Measurements from ENCODE around the gene HRC. TPM values are rescaled to one million over a fixed set of nuclear protein-coding genes. Genes with fewer than 3 reads are reported as not detected.
"Not testable (repeated sequence)": the region's sequence is repeated elsewhere in the genome, so short reads cannot be mapped to it uniquely, and the experiment has no call there.

Gene HRC
- total RNA-seq, 1 donor from 2014 or later: not detected

DNA sequence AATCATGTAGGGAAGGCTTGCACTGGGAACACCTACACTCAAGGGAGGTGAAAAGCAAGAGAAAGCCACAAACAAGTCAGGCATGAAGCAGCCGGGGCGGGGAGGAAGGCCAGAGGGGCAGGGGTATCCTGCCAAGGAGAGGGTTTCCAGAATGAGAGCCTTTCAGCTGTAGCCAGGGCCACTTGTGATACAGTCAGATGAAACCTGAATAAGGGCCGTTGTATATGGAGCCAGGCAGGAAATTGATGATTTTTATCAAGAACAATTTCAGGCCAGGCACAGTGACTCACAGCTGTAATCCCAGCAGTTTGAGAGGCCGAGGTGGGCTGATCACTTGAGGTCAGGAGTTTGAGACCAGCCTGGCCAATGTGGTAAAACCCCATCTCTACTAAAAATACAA, 6.8 kb upstream of the HRC start:
- peak in 1 of 2 donors; percentile 77 for DNase-seq (ENCODE audit: low read depth in 2 of 2)

DNA sequence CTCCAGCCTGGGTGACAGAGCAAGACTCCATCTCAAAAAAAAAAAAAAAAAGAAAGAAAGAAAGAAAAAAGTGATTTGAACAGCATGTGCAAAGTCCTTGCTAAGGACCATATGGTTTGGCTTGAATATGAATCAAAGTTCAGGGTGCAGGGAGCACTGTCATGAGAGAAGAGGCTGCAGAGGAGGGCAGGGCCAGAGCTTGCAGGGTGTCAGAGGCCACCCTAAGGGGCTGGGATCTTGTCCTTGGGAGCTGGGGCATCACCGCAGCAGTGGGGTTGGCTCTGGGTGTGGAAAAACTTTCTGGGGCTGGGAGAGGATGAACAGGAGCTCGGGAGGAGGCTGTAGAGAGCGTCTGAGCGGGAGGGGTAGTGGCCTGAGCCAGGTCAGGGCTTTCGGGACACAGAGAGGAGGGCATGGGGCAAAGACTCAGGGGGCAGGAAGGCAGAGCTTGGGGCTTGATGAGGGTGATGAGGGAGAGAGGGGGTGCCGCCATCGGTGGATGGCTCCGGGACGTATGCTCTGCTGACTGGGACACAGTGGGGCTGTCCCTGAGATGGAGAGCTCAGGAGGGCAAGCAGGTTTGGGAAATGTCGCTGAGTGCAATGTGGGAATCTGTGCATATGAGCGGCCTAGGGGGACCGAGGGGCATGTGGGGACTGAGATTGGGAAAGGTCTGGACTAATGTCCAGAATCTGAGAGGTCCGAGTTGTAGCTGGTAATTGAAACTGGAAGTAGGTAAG, 5.4 kb upstream of the HRC start:
- DNase-seq (ENCODE audit: low read depth in 2 of 2): no peak

DNA sequence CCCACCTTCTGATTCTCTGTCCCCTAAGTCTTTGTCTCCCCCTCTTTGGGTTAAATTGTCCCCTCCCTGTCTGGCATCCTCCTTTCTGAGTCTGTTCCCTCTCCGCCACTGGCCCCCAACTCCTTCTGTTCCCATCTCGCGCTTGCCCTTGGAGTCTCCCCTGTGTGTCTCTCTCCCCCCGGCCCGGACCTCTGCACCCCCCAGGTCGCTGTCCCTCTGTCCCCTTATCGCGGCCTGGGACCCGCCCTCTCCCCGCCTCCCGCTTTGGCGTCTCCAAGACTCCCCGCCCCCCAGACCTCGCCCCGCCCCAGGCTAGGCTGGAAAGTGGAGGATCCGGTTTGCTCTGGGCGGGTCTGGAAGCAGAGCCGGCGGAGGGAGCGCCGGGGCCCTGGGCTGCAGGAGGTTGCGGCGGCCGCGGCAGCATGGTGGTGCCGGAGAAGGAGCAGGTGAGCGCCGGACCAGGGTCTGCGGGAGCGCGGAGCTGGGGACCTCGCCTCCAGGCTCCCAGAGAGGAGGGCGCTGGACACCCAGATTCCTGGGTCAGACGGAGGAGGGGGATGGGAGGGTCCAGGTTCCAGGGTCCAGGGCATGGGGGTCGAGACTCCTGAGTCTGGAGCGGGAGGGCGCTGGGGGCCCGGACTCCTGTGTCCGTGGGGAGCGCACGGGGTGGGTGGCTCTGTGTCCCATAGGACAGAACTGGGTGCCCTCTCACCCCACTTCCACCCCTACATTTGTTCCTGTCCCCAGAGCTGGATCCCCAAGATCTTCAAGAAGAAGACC, 2.4 kb upstream of the HRC start, which contains the start of gene TRPM4:
TSS of gene TRPM4 (plus strand) at position 348 of the 780 bp plus-strand sequence. CDS start at position 423, 75 bp downstream.
- peak in 1 of 2 donors; percentile 72 for DNase-seq (ENCODE audit: low read depth in 2 of 2)

DNA sequence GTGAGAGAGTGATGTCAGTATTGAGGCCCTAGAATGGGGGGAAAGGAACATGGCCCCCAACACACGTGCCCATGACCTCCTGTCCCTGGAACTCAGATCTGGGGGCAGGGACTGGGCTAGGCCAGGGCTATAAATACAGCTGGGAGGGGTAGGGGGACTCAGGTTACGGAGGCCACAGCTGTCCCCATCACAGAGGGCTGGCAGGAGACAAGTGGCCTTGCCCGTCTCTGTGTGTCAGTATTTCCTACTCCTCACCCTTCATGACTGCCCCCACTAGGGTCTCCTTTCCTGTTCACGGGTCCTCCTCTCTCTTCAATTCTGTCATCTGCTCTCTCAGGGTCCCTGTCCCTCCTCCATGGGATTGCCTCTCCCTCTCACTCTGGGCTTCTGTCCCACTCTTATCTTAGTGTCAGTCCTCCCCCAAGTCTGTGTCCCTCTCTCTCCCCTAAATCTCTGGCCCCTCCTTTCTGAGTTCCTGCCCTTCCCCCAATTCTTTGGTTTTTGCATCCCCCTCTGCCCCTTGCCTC, 687 bp upstream of the HRC start:
- DNase-seq (ENCODE audit: low read depth in 2 of 2): no peak

DNA sequence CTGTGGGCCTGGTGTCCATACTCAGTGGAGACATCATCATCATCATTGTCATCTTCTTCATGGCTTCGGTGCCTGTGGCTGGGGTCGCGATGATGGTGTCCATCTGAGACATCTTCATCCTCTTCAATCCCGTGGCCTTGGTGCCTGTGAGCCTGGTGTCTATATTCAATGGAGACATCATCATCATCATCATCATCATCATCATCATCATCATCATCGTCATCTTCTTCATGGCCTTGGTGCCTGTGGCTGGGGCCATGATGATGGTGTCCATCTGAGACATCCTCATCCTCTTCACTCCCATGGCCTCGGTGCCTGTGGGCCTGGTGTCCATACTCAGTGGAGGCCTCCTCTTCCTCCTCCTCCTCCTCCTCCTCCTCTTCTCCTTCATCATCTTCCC, 917 bp downstream of the HRC start:
- DNase-seq (ENCODE audit: low read depth in 2 of 2): no peak

DNA sequence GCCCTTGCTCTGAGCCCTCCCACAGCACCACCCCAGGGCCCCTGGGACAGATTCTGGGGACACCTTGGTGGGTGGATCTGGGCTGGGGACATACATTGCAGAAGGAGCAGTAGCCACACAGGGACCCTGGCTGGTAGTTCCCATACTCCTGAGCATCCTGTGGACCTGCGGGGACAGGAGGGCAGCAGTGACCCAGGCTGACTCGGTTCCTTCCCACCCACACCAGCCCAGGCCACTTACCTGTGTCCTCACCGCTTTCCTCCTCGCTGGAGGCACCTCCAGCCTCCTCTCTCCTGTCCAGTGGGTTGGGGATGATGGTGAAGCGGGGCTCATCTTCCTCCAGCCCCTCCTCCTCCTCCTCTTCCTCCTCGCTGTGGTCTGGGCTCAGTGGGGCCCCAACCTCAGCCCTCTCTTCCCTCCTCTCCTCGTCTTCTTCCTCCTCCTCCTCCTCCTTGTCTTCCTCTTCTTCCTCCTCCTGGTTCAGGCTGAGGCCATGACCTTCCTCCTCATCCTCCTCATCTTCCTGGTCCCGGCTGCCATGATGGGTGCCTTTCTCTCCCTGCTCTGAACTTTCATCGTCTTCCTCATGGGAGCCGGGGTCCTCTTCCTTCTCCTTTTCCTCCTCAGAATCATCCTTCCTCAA, 1.9 kb downstream of the HRC start:
- DNase-seq (ENCODE audit: low read depth in 2 of 2): no peak

DNA sequence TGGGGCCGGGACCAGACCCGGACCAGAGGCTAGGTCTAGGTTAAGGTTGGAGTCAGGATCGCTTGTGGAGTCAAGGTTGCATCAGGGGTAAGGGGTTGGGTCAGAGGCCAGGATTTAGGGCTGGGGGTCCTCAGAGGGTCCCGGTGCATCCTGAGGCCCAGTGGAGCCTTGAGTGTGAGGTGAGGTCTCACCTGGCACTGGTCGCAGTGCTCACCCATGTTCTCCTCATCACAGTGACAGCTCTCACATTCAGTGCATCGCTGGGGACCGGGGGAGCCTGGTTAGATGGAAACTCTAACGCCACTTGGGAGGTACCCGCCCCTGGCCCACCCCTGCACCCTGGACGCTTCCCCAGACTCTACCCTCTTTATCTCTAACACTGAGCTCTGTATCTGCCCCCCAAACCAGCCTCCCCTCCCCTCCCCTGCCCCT, 3.1 kb downstream of the HRC start:
- DNase-seq (ENCODE audit: low read depth in 2 of 2): no peak

DNA sequence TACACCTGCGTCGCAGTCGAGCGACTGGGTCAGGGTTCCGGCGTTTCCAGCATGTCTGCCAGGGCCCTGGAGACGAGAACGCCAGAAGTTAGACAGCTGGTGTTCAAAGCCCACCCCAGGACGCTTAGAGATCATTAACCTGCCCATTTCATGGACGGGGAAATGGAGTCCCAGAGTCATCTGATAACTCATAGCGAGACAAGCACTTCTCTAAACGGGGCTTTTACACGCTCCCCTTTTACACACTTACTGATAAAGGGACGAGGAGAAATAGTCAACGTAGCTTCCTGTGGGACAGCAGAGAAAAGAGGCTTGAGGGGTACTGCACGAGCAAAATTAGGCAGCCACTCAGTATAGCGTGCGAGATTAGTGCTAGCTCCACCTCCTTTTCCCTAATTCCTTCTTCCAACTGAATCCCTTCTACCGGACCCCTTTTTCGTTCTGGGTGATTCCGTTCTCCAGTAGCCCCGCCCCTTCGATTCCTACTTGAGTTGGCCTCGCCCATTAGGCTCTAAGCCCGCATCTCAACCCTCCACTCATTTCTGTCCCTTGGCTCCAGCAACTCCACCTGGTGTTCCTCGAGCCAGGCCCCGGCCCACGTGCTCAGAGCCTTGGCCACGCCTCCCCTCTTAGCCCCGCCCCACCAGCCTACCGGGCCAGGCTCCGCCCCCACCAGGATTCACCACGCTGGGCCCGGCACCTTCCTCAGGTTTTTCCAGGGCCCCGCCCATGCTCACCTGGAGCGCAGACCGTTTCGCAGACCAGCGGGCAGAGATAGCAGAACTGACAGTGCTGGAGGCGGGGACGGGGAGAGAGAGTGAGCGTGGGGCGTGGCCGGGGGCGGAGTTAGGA, 3.7 kb downstream of the HRC start:
- DNase-seq (ENCODE audit: low read depth in 2 of 2): peak in 1 of 2 donors; percentile 21

DNA sequence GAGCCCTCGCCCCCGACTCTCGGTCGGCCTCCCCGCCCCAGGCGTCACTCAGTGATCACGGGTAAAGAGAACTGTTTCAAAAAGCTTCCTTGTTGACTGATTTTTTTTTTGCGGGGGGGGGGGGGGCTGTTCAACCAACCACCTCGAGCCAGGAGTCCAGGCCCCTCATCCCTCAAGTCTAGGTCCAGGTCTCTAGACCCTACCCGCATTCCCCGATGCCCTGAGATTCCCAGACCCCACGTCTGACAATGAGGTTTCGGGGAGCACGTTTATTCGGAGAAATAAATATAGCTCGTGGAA, 4.3 kb downstream of the HRC start:
- no peak for DNase-seq (ENCODE audit: low read depth in 2 of 2)

DNA sequence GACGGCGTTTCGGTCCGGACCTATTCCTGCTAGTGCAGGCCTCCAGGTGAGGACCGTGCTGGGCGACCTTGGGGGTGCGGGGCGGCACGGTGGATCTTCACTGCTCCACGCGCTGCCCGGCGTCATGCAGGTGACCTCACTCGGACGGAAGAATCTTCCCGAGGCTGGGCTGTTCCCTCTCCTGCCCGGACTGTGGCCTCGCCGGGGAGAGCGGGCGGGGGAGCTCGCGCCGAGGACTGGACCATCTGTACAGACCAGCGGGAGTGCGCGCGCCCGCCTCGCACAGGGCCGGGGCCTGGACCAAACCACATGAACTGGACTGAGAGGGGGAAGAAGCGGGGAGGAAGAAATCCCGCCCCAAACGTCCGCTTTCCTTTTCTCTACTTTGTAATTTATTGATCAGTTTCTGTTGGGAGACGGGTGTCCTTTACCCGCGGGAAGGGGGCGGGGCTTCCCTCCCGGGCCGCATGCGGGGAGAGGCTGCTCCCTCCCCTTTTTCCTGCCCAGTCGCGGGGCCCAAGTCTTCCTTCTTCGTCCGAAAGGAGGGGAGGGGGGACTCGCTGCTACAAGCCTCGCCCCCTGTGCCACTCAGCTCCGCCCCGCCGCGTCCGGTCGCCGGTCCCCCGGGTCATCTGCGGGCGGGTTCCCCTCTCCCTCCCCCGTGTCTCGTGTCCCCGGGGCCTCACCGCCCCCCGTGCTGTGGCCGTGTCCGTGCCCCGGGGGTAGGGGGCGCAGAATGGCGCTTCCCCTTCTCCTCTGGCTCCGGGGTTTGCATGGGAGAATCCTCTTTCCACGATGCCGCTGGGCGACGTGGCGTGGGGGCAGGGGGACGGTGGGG, 4.9 kb downstream of the HRC start:
- peak; percentile 51 to 76 for DNase-seq (ENCODE audit: low read depth in 2 of 2)

DNA sequence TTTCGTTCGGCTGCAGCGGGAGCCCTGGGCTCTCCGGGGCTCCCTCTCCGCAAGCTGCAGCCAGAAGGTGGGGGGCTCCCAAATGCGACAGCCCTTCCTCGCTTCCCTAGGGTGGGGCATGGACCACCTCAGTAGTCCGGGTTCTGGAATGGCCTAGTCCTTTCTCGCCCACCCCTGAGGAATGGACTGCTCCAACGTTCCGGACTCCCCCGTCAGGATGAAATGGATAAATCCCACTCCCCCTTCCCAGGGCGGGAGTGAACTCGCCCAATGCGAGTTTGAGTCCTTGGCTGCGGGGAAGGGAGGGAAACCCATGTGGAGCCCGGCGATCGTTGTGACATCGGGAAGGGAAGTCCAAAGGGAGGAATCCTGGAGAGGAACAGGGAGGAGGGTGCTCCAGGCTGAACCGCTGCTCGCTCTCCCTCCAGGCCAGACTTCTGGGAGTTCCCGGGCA, 5.5 kb downstream of the HRC start:
- peak; percentile 83 to 85 for DNase-seq (ENCODE audit: low read depth in 2 of 2)

DNA sequence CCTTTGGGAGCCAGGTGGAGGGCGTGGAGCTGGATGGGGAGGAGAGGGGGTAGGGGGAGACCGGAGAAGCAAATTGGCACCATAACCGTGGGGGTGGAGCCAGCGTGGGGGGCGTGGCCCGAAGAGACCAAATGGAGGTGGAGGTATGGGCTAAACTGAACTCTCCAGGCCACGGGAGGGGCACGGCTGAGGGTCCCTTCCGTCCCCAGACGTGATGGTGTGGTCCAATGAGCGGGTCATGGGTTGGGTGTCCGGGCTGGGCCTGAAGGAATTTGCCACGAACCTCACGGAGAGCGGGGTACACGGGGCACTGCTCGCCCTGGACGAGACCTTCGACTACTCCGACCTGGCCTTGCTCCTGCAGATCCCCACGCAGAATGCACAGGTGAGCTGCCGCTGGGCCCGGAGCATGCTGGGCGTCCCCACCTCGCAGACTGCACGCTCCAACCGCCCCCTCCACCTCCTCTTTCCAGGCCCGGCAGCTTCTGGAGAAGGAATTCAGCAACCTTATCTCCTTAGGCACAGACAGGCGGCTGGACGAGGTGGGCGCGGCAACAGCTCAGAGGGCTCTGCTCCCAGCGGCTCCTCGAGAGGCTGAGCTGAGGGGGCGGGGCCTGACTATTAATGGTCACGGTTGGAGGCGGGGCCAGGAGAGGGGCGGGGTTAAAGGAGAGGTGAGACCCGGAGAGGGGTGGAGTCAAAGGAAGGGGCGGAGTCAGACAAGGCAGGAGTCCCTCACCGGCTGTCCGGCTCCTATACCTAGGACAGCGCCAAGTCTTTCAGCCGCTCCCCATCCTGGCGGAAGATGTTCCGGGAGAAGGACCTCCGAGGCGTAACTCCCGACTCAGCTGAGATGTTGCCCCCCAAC, 6.2 kb downstream of the HRC start:
- peak; percentile 45 to 89 for DNase-seq (ENCODE audit: low read depth in 2 of 2)

DNA sequence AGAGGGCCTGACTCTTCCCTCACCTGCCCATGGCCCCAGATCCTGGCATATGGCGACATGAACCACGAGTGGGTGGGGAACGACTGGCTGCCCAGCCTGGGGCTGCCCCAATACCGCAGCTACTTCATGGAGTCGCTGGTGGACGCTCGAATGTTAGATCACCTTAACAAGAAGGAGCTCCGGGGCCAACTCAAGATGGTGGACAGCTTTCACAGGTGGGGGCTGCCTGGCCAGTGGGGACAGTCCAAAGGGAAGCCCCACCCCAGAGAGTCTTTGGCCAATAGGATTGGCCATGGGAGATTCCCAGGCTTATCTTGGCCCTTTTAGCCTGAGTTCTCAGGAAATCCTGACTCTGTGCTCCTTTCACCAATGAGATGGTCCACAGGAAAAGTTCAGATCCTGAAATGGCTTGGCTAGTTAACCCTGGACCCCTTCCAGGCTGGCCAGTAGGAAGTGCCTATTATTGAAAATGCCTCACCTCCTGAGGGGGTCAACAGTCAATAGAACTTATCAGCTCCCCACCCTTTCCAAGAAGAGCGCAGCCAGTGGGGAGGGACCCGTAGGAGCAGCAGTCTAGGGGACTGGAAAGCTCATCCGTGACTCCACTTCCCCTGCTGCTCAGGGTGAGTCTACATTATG, 7.0 kb downstream of the HRC start:
- DNase-seq (ENCODE audit: low read depth in 2 of 2): peak; percentile 39 to 66

DNA sequence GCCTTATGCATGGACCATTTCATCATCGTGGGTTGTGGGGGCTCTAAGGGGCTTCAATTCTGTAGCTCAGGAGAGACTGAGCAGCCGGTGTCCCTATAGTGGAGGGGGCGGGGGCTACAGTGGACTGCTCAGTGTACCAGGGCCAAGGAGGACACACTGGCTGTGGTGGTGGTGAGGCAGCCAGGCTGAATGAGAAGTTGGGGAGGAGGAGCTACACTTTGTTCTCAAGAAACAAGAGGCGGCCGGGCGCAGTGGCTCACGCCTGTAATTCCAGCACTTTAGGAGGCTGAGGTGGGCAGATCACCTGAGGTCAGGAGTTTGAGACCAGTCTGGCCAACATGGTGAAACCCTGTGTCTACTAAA, 8.8 kb downstream of the HRC start:
- DNase-seq (ENCODE audit: low read depth in 2 of 2): not testable (repeated sequence)

DNA sequence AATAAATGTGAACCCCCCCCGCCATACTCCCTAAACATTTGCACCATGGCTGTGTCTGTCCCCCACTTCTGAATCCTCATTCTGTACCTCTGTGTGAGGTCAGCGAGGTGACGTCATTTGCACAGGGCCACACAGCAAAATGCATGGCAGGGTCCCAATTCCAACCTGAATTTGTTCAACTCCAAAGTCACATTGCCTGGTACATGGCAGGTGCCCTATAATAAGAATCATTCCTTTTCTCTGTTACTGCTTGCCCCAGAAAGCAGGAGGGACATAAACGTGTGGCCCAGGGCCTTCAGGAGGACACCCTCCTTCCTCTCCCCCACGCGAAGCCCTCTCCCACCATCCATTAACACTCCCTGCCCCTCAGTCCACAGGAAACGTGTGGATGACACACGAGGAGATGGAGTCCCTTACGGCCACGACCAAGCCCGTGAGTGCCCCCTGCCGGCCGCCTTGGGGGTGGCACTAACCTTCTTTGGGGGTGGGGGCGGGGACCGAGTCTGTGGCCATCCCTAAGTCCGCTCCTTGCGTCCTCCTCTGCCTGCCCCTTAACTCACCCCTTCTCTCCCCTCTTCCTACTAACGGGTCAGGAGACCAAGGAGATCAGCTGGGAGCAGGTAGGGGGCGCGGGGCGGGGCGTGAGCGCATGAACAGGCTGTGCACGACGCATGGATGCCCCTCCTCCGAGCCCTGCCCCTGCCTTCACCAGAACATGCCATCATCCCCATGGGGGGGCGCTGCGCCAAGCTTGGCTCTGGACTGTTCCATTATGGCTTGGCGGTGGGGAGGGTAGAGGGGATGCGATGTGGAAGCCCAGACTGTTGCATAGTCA, 9.4 kb downstream of the HRC start:
- peak; percentile 41 to 81 for DNase-seq (ENCODE audit: low read depth in 2 of 2)

DNA sequence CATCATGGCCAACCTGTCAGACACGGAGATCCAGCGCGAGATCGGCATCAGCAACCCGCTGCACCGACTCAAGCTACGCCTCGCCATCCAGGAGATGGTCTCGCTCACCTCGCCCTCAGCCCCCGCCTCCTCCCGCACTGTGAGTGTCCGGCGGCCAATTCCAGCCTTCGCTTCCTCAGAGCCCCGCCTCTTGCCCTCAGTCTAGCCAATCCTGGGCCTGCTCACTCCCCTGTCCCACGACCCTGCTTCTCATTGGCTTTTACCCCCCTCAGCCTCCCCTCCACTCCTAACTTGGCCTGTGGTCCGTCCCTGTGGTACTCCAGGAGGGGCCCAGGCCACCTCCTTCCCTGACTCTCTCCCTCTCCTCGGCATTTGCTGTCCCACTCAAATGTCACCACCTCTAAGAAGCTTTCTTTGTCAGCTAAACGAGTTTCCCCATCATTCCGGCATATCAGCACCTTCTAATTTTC, 12.3 kb downstream of the HRC start:
- DNase-seq (ENCODE audit: low read depth in 2 of 2): peak; percentile 77 to 91

DNA sequence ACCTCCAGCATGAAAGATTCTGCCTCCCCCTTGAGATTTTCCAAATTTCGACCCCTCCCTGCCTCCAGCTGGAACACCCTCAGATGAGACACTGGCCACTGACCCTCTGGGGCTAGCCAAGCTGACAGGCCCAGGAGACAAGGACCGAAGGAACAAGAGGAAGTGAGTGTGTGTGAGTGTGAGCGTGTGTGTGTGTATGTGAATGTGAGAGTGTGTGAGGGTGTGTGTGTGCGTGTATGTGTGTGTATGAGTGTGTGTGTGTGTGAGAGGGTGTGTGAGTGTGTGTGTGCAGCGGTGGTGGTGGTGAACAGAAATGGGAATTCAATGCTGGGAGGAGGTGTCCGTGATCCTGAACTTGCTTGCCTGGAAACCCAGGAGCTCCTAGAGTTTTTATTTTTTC, 13.8 kb downstream of the HRC start:
- no peak for DNase-seq (ENCODE audit: low read depth in 2 of 2)

DNA sequence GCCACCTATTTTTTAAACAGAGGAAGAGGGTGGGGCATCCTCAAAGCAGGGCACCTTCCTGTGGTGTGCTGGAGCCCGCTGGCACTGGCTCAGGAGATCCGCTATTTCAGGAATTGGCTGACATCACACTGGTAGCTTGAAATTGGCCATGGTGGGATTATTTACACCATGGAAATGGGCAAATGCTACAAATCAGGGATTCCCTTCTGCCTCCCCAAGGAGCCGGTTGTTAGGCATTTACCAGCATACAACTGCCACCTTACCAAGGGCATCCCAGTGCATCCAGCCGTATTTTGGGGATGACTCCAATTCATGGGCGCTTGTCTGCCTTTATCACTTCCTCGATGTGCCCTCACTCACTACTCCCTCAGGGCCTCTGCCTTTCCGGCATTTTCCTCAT, 14.2 kb downstream of the HRC start:
- DNase-seq (ENCODE audit: low read depth in 2 of 2): no peak

All from dermis microvascular lymphatic vessel endothelial cell (primary cell).